ENCODE results near the gene CEP44.

- no peak for TF ChIP-seq CTCF (conservative IDR thresholded peaks at IDR 0.05; ENCODE audit: low read length)
- TF ChIP-seq EZH2phosphoT487 (IDR thresholded peaks at IDR 0.05; ENCODE audit: borderline replicate concordance, low read depth, low read length), result no peak
Observed at GRCh38 chr4:174236359-174236758, 47.4 kb upstream of the CEP44 start.
